Activated CD4-positive, CD25-positive, alpha-beta regulatory T cell treated with anti-CD3 and anti-CD28 coated beads, Interleukin-2, amount 50 U/mL, for 16 hours (primary cell): ENCODE data around the gene GAREM1.

ENCODE experiments used
- DNase-seq: peaks from one replicate; pipeline ENCODE4 v3.0.0-alpha.2; 2020; ENCODE audit warnings: low read depth, low spot score

Gene GAREM1

GRCh38 chr18:32328379-32328778, 142.3 kb downstream of the GAREM1 start:
- no peak for DNase-seq

- DNase-seq = no peak
Measured at GRCh38 chr18:32326450-32327308, 144.0 kb downstream of the GAREM1 start.

GRCh38 chr18:32324181-32324580, 146.5 kb downstream of the GAREM1 start:
- no peak for DNase-seq

DNA sequence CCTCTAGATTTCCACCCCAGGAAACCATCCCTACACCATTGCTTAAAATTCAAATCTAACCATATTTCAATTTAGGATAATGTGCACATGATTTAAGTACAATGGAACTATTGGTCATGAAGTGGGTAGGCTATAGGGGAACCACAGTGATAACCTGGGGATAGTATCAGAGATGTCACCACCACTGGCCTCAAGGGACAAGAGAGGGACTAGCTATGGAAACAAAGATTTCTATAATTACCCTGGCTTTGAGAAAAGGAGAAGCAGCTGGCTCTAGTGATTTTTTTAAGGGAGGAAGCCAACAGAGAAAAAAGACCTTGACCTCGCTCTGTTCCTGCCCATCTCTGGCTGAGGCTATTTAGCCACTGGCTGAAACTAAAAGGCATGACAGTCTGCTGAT, 148.9 kb downstream of the GAREM1 start:
- DNase-seq = no peak

DNA sequence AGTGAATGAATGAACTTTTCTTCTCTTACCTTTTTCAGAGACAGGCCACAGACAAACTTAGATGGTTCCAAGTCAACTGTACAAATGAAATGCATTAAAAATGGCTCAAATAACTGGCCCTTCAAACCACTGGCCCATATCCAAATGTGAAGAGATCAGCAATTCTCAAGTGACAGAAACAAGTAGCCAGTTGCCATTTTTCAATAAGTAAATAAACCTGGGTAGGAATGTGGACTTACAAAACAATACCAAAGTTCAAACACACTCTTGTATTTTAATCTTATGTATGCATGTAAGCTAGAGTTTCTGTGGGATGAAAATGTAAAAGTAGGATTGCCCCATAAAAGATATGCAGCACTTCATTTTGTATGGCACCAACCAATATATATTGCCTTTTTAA, 151.6 kb downstream of the GAREM1 start:
- DNase-seq = no peak

DNA sequence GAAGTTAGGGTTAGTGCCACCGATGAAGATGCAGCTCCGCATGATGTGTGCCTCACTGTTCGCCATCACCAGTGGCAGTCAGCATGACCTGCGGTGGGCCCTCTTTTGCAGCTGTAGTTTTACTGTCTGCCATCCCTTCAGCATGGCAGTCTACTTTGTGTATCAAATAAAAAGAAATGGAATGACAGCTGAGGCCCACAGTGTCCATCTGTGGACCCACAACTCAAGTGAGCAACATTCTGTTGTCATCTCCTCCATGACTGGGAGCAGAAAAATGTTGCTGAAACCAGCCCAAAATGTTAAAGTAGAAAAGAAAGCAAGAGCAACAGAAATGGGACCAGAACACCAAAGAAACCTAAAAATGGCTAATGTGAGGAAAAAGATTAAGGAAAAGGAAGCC, 152.1 kb downstream of the GAREM1 start:
- no peak for DNase-seq

- no peak for DNase-seq
Measured at GRCh38 chr18:32317651-32318050, 153.0 kb downstream of the GAREM1 start.

DNA sequence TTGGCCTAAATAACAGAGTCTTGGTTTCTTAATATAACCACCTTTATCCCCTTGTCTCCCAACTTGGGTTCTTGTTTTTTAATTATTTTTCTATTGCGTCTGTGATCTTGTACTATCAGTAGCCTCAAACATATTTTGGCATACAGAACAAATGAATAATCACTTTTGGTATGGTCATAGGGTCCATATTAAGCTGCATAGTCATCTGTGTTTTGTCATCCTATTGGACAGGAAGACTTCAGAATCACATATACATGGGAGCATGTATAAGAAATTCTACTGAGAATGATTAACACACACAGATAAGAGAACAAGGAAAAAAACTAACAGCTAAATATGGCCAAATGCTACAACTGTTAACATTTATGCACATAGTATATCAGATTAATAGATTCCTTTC, 154.8 kb downstream of the GAREM1 start:
- DNase-seq = no peak

DNA sequence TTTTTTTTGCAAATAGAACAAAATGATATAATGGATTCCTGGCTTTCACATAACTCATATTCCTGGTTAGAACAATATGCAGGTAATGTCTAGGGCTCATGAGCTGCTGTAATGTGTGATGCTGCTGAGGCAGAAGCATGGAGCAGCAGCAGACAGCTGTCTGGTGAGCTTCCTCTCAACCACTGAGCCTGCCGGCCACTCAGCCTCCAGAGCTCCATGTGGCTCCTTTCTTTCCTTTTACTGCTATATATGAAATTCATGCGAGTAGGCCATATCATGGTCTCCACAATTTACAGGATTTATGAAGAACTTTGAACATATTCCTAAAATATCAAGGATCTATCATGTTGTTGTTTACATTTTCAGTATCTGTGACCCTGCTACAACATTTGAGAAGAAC, 159.9 kb downstream of the GAREM1 start:
- DNase-seq = no peak

DNA sequence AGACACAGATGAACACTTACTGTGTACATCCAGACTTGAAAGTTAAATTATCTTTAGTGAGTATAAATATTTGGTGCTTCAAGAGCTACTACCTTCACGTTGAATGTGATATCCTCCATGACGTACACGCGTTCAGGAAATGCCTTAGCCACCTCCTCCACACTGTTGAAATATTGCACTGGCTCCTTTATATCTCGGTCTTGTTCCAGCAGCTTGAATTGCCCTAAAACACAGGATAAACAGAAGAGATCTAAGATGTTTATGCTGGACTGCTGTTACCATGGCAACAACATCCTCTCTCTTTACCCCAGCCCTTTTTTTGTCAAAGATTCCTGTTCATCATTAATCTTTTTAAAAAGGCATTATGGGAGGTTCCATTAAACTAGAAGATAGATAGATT, 160.6 kb downstream of the GAREM1 start:
- no peak for DNase-seq

DNA sequence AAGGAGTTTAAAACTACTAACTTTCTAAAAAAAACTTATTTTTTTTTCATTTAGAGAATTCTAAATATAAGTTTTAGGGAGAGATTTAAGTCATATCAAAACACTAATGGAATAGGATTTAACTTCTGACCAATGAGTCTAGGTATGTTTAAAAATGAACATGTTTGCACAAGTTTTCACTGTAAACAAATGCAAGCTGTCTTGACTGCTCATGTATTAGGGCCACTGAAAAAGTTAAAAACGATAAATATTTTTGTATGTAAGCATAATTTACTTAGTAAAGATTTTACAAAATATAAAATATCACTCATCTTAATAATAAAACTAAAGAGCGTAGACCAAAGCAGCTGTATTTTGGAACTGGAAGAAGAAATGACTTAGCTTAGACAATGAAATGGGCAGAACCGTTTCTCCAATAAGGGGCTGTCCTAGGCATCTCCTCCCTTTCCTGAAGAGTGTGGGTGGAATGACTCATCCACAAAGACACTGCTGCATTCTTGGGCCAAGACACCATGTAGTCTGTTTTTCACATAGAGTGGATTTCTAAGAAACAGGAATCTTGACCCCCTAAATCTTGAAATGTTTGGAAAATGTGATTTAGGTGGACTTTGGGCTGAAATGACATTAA, 162.1 kb downstream of the GAREM1 start:
- no peak for DNase-seq

DNA sequence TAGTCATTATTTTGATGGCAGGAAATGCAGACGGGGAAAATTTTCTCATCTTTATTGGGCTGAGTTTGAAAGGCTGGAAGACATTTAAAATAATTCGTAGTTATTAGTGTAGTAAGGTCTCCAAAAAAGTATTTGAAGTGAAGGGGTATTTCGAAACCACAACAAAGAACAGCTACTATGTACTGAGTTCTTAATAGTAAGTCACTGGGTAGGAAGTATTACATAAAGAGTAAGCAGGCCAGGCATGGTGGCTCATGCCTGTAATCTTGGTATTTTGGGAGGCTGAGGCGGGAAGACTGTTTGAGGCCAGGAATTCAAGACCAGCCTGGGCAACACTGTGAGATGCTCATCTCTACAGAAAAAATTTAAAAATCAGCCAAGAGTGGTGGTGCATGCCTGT, 167.3 kb downstream of the GAREM1 start:
- DNase-seq = no peak

- no peak for DNase-seq
Measured at GRCh38 chr18:32302806-32303205, 167.9 kb downstream of the GAREM1 start.

DNA sequence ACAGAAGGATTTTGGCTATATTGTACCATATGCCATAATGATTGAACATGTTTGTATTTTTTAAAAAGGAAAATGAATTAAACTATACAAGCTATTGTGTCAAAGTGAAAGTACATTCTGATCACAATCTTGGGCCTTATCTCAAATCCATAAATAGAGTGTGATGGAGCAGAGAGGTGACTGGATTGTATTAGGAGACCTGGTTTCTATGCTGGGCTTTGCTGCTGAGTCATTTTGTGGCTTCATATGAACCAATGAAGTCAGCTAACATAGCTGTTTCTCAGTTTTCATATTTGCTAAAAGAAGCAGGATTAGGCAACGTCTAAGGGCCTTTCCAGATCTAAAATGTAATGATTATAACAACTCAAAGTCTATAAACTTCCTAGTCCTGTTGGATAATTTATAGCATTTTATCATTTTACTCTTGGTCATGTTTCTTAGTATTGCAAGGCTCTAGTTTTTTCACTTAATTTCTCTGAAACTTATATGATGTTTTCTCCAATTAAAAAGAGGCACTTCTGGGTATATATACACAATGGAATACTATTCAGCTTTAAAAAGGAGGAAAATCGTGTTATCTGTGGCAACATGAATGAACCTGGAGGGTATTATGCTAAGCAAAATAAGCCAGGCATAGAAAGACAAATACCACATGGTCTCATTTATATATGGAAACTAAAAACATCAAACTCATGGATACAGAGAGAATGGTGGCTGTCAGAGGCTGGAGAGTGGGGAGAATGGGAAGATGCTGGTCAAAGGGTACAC, 168.5 kb downstream of the GAREM1 start:
- DNase-seq = no peak

GRCh38 chr18:32301361-32301760, 169.3 kb downstream of the GAREM1 start:
- no peak for DNase-seq

GRCh38 chr18:32300914-32301313, 169.8 kb downstream of the GAREM1 start:
- no peak for DNase-seq

GRCh38 chr18:32299484-32299883, 171.2 kb downstream of the GAREM1 start:
- DNase-seq = no peak

DNA sequence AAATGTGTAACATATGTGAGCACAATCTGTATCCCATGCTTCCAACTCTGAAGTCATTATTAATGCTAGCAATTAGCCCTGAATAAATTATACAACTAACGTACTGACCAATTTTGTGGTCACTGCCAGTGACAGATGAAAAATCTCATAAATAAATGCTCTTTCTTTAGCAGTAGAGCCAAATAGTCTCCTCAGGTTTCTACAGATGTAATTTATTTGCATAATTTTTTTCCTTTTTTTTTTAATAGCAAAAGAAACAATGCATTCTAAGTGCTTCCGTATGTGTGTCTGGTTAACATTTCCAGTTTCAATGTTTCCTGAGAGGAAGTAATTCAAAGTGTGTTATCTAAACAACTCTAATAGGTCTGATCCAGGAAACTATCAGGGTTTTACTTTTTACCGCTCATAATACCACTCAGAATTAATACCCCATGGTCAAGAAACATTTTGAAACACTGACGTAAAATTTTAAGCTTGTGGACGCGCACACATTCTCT, 172.5 kb downstream of the GAREM1 start:
- no peak for DNase-seq

DNA sequence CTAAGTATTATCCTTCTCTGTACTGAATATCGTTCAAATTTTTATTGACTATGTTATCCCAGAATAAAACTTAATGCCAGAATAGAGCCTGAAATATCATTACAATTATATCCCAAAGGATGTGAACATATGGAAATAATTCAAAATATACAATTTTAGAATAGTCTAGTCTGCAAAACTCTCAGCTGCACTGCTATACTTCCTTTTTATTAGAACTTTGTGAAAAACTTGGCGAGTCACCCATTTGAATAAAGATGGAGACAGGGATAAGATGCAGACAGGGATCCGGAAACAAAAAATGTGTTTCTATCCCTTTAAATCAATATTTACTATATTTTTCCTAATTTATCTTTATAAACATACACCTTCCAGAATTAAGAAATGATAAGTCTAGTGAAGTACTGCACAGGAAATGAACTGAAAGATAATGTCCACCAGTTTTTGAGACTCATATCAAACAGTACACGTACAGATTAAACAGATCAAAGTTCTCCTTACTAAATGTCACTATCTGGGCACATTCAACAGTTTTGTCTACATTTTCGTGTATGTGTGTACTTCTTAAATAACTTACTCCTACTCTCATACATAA, 173.0 kb downstream of the GAREM1 start:
- DNase-seq = no peak

GRCh38 chr18:32296851-32297250, 173.8 kb downstream of the GAREM1 start:
- no peak for DNase-seq

- no peak for DNase-seq
Measured at GRCh38 chr18:32295604-32296003, 175.1 kb downstream of the GAREM1 start.

GRCh38 chr18:32293107-32293506, 177.6 kb downstream of the GAREM1 start:
- DNase-seq = no peak
